GM19395 (cell line): Measurements from ENCODE around the gene TRAT1.
"Not testable (repeated sequence)": the region's sequence is repeated elsewhere in the genome, so short reads cannot be mapped to it uniquely, and the experiment has no call there.

Experiments
- ATAC-seq: cut with Tn5 transposase; IDR thresholded peaks from one replicate; pipeline ENCODE4 v1.9.1; 2021; ENCODE audit warnings: mild to moderate bottlenecking, moderate library complexity; ENCODE audit not compliant: unreplicated experiment

TRAT1 gene, protein sequence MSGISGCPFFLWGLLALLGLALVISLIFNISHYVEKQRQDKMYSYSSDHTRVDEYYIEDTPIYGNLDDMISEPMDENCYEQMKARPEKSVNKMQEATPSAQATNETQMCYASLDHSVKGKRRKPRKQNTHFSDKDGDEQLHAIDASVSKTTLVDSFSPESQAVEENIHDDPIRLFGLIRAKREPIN

DNA sequence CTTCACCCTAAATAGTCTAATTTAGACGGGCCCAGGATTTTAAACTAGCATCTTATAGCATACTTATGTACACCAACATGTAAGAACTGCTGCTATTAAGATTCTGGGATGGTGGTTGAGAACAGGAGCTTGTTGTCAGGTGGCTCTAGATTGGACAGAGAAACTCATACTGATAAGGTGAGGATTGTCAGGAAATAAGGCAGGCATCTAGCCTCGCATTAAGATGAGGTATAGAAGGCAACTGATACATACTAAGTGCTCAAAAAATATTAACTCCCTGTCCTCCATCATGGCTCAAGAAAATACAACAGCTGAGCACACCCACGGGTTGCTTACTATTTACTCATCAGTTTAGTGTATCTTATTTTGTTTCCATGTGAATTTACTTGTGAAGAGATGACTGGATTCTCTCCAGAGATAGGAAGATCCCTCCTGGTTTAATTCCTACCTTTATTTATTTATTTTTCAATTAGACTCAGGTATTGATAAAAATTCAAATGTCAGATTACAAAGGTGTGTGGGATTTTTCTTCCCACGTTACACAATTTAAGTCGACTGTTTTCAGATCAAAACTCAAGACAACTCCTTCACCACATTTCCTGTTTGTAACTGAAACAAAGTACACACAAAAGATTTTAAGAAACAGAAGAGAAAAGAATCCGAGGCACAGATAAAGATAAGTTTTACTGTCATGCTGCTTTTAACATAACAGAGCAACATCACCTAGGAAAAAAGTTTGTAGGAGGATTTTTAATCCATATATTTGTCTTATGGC is at the start of gene TRAT1:
TSS of gene TRAT1 (plus strand) at position 664 of the 775 bp plus-strand sequence. CDS start 142 bp downstream, outside the sequence.
- ATAC-seq, result no peak

DNA sequence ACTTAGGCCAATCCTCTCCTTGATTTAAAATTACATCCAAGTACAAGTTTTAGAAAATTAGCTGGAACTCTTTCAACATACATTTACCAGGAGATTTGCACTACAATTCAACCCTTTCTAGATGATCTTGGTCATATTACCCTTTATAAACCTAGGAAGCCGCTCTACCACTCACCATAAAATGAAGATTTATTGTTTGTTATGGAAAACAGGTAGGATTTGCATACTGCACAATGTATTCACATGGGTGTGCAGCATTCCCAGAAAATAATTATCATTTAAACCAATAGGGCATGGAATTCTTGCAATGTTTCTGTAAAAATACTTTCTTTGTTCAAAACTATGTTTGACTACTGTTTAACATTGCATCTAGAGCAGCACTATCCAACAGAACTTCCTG is 46.9 kb upstream of the TRAT1 start:
- no peak for ATAC-seq

DNA sequence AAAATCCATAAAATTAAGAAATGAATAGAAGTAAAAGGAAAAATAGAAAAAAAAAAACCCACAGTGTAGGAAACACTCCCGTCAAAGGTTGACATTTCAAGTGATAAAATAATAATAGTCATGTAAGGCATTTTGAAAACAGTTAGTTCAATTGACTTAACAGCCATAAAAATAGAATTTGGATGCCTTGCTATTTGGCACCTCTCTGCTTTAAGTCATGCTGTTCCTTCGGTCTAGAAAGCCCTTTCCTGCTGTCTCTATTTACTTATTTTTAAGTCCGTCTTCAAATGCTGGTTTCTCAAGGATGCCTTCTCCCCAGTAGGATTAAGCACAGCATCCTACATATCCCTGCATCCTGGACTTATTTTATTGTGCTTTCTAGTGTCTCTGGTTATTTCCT is 43.1 kb upstream of the TRAT1 start:
- no peak for ATAC-seq

DNA sequence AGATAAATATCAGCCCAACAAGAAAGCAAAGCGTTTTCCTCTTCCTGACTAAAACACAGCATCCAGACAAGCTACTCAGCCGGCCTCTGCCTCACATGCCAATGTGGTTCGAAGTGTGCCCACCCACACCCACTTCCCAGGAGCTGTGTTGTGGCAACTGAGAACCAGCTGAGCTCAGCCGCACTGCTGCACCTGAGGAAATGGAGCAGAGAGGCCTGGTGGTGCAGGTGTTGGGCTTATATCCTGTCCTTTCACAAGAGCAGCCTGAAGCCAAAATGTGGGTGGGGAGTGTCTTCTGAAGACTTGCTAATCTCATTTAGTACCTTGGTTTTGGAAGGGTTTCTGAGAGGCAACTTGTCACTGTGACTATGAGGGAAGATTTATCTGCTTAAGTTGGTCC is 42.4 kb upstream of the TRAT1 start:
- ATAC-seq, result no peak

DNA sequence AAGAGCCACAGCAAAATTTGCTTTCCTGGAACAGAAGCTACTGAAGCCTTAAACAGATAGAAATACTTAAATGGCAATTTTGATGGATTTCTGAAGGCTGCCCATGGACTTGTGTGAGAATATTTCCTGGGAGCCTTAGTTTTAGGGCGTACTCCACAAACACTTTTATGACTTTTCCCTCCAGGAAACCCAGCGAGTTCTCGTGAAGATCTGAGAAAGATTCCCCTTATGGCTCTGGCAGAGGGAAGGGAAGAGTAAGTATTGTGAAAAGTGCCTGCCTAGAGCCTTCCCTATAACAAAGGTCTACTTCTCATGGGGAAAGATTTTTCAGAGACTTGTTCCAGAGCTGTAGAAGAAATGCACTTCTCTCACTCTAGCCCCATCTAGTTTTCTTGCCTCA is 31.1 kb upstream of the TRAT1 start:
- ATAC-seq, result no peak

DNA sequence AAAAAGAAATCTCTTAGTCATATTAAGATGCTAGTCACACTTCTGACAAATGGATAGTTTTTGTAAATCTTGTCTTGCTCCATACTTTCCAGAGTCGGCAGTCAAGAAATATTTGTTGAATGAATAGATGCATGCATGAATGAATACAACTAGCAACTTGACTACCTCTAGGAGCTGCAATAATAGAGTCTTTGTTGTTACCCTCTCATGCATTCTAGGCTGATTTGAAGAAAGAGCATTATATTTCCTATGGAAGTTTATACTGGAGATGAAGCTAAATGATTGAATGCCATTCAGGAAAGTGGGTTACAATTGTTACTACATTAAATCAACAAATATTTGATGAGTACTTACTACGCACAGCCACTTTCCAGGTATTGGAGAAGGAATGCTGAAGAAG is 18.1 kb upstream of the TRAT1 start:
- no peak for ATAC-seq

DNA sequence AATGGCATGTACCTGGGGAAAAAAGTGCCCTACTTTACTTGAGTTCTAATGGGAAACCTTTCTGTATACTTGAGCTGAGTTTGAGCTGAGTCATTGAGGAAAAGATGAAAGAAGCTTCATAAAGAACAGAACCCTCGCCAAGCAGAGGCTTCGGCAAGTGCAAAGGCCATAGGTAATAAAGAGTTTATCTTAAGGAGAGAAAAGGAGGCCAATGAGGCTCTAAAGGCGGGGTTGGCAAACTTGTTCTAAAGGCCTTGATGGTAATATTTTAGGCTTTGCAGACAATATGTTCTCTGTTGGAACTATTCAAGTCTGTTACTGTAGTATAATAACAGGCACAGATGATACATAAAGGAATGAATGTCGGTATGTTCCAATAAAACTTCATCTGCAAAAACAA is 17.6 kb upstream of the TRAT1 start:
- no peak for ATAC-seq

DNA sequence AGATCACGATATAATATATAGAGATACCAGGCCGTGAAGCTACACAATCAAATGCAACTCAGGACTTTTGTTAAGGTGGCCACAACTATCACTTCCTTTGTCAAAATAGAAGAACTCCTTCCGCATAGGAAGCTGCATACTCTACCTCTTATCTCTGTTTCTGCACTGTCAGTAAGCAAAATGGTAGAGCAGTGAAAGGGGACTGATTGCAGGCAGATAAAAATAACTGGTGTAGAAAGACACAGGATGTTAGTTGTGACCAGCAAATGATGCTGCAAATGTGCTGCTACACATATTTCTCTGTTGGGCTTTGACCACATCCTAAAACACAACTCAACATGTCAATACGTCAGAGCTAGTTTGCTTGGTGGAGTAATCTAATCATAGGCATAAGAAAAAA is 16.3 kb upstream of the TRAT1 start:
- ATAC-seq, result no peak

DNA sequence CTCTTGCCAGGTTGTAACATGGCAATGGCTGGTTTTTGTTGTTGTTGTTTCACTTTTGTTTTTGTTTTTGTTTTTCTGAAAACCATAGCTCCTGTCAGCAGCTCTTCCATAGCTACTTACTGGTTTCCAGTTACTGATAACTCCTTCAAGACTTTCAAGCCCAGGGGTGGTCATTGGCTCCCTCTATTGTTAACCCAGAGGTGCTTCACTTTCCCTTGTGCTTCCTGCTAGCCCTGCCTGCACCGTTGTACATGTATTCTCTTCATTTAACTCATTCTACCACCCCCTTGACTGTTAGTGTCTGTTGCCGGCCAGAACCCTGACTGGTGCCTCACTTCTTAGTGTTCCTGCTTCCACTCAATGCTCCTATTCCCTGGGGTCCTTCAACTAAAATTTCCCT is 4.2 kb upstream of the TRAT1 start:
- ATAC-seq, result peak; percentile 72

DNA sequence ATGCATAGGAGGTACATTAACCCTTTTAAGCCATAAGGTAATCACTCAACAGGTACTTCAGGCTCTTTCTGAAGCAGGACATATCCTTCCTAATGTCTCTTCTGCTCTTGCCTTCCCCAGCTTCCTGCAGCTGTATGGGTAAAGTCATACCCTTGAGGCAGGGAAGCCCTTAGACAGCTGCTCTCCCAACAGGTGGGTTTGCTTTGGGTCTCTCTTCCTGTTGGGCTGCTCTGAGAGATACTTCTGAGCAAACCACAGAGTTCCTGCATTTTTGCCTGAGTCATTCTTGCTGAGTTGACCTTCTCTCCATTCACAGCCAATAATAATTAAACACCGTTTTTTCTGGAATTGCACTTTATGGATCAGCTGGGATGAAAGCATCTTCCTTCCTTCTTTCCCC is 2.0 kb upstream of the TRAT1 start:
- no peak for ATAC-seq

DNA sequence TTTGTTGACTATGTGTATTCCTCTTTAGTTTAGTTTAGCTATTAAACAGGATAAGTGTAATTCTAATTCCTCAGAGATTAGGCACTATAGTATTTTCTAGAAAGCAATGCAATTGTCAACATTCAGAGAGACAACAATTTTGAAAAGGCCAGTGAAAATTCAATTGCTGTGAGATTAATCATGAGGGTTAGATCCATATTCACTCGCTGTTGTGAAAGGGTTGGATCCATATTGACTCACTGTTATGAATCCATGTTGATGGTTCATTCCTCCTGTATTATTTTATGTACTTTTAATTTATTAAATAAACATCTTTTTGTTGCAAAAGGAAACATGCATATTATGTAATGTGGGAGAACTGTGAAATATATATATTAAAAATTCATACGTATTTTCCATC is 641 bp downstream of the TRAT1 start:
- no peak for ATAC-seq

DNA sequence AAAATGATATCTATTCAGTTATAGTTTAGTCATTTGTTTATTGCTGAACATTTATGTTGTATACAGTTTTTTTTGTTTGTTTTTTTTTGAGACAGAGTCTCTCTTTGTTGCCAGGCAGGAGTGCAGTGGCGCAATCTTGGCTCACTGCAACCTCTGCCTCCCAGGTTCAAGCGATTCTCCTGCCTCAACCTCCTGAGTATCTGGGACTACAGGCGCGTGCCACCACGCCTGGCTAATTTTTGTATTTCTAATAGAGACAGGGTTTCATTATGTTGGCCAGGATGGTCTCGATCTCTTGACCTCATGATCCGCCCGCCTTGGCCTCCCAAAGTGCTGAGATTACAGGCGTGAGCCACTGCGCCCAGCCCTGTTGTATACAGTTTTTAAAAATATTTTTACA is 1.2 kb downstream of the TRAT1 start:
- ATAC-seq, result not testable (repeated sequence)

DNA sequence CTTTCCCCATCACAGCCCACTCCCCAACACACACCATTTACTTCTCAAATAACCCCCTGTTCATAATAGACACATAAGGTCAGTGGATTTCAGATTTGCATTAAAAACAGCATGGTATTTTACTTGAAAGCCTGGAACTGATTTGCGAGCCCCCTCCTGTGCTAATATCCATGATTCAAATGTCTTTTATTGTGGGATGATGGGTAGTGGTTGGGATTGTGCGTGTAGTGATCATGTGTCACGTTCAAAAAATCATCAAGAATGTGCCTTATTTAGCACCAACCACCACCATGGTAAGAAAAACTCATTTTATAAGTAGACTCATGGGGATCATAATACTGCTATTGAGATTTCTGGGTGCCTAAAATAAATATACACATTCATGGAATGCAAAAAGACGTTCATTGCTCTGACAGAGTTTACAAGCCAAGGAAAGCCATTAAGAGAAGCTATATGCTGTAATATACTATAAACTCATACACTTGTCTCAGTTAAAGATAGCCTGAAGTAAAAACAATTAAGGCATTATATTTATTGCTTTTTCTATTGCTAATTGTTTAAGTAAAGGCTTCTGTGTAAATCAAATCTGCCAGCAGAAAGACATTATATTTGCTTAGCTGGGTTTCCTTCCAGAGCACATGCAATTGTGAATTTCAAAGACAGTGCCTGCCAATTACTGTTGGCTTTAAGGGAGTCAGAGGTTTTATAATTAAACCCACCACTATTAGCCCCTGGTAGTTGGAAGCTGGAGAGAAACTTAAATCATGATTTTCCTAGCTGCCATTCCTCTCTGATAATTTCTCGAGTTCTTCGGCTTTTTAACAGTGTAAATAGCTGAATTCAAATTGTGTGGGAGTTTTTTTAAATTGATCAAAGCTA is 4.0 kb downstream of the TRAT1 start:
- ATAC-seq, result no peak

DNA sequence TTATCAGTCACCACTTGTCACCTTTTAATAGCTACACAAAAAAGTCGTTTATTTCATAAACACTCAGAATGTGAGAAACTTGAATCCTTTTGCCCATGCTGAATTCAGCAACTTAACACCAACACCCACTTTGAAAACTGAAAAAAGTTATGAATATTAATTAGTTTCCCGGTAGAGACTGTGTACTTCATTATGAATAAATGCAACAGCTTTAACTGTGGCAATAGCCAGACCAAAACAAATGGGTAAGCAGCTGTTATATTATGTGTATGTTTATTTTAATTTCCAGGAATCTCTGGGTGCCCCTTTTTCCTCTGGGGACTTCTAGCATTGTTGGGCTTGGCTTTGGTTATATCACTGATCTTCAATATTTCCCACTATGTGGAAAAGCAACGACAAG is 7.8 kb downstream of the TRAT1 start:
- ATAC-seq, result no peak

DNA sequence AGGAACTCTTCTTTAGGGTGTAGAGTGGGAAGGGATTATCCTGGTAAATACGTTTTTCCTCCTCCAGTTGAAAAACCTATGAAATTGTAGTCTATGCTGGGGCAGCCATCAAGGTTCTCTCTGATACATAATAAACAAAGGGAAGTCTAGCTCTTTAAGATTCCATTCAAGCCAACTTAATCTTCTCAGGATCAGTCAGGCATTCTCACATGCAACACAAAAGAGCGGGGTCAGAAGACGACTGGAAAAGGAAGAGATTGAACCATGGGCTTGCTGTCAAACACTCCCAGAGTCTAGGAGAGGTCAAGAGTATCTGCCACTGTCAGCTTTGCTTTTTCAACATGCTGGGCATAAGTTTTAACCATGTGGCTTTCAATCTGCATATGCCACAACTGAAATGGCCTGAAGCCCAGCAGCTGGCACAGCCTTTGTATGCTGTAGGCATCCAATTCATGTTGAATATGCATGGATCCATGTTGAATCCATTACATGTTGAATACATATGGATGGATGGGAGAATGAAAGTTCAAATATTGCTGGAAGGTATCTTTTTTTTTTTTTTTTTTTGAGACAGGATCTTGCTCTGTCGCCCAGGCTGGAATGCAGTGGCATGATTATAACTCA is 8.5 kb downstream of the TRAT1 start:
- ATAC-seq, result no peak

DNA sequence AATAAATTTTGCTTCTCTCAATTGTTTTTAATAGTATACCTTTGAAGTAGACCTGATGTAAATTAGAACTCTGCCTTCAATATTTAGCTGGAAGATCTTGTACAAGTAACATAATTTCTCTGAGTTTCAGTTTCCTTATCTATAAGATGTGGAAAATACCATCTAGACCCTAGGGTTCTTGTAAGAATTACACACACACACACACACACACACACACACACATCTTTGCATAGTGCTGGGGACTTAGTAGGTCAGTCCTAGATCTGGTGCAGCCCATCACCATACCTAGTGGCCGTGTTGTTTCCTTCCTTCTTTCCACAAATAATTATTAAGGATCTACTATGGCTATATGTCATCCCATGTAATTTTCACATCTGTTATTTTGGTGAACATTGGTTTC is 11.0 kb downstream of the TRAT1 start:
- no peak for ATAC-seq

DNA sequence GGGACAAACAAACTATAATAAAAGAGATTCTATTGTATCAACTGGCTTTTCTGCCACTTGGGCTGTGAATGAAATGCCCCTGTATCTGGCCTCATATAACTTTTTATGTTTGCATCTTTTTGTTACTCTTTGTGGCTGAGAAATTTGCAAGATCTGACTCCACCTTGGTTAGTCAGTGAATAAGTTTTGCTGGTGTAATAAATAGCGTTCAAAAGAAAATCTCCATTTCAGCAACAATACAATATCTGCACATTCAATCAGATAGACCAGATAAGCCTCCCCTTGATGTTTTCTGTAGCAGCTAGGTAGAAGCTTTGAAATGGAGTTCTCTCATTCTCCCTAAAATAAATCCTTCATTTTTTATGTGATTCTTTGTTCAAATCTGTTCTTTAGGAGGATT is 12.0 kb downstream of the TRAT1 start:
- ATAC-seq, result no peak

DNA sequence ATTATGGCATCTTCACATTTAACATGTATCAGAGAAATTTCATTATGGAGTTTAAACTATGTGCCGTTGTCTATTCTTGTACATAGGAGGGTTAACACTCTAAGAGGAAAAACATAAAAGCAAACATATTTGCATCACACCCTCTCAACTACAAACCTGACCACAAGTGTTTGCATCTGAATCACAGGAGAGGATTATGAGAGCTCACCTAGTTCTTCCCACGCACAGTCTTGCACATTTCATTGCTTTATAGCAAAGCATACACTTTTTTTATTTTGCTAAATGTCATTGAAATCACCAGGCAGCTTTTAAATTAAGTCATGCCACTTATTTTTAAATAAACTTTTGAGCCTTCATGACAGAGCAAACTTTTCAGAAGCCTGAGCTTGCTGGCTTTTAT is 12.5 kb downstream of the TRAT1 start:
- no peak for ATAC-seq

DNA sequence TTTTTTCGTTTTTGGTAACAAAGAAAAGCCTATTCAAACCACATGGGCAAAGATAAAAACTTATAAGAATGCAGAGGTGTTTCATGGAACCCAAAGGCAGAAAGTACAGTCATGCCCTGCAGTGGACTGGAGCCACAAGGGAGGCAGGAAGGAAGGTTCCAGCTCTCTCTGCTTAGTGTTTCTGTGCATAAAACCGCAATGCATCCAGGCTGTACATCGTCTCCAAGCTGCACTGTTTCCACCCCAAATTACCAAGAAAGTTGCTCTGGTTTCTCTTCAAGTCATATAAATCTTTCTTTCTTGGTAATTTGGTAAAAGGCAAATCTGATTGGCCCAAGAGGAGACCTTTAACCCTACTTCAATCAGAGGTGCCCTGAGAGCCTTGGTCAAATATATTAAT is 15.8 kb downstream of the TRAT1 start:
- ATAC-seq, result no peak

DNA sequence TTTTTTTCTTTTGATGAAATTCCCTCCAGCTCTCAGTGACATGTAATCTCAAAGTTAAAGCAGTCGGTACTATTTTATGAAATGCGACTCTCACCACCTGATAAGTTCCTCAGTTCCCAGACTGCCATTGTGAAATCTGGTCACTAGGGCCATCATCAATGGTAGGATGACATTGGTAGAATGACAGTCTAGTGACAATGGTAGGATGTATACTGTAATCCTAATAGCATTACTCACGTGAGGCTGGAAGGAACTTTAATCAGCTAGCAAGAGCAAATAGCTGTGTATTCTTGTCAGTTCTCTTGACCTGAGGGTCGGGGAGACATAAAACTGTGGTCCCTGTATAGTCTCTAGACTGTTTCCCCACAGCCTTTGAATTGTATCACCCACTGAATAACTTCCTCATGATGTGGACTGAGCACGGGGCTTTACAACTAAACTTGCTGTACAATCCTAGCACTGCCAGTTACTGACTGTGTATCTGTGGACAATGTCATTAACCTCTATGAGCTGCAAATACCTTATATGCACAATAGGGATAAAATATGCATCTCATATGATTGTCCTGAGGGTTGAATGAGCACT is 23.2 kb downstream of the TRAT1 start:
- no peak for ATAC-seq

DNA sequence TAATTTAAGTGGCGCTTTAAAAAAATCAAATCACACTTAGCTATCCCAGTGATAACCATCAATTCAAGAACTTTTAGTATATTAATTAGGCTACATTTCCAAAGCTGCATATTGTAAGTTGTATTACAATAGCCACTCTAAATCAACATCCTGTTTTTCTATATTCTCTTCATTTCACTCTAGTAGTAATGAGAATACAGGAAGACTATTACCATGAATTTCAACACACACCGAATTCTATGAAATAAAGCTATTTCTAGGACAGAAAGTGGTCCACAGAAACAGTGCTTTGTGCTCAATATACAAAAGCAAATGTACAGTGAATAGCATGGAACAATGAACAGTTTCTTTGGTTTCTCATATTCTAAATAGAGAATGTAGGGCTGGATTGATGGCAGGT is 24.6 kb downstream of the TRAT1 start:
- no peak for ATAC-seq
